ENCODE measurements around the gene SERPINB11.

The SERPINB11 gene

DNA sequence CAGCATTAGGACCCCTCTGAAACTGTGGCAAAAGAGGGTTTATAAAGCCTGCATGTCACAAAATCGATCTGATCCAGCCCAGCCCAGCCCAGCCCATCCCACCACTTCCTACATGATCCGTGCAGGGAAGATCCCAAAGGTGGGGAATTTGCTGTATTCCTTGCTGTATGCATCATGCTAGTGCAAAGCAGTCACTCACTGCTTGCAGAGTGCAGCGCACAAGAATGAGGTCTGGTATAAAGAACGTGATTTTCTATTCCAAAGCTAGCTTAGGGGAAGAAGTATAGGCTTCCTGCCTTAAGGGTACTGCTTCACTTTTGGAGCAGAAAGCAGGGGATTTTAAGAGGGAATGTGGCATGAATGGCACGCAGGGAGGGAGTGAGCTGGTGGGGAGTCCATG is 18.9 kb upstream of the SERPINB11 start:
- H3K27me3 ChIP-seq (ENCODE audit: control insufficient read depth, insufficient read depth, low read length), result no peaks in the 10 kb centered on the region
- no peak overlapping the region for H3K9ac ChIP-seq (ENCODE audit: low read length)
- H3K36me3 ChIP-seq (ENCODE audit: control insufficient read depth, insufficient read depth, low read length), result no peaks in the 10 kb centered on the region
- H3K27ac ChIP-seq (ENCODE audit: low read depth, low read length), result no peak overlapping the region
- H3K4me1 ChIP-seq (ENCODE audit: control insufficient read depth, insufficient read depth, low read length), result peaks cover 12% of the 10 kb centered on the region
- H3K9me3 ChIP-seq (ENCODE audit: control insufficient read depth, insufficient read depth, low read depth, low read length), result peaks cover 7% of the 10 kb centered on the region; the same call in 1 of the 2 replicates
- no peak overlapping the region for H3K4me3 ChIP-seq (ENCODE audit: low read depth, low read length)

DNA sequence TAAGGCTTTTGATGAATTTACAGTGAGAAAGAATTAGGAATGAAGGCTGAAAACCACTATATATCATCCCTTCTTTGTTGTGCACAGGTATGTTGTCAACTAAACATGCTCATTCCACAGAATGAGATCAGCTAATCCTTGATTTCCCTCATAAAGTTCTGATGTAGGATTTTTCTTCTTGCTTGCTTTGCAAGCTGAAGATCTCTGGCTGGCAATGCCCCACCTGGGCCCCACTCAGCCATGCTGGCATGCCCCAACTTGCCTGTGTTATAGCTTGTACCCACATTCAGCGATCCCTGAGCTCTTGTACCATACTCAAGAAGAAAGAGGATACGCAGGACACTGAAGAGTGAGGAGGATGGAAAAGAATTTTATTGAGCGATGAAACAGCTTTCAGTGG is 18.0 kb upstream of the SERPINB11 start:
- Histone ChIP-seq H3K27me3 (ENCODE audit: control insufficient read depth, insufficient read depth, low read length) (no peaks in the 10 kb centered on the region), H3K27ac (ENCODE audit: low read depth, low read length) (no peak overlapping the region), H3K4me1 (ENCODE audit: control insufficient read depth, insufficient read depth, low read length) (peaks cover 12% of the 10 kb centered on the region), H3K4me3 (ENCODE audit: low read depth, low read length) (no peak overlapping the region), H3K36me3 (ENCODE audit: control insufficient read depth, insufficient read depth, low read length) (no peaks in the 10 kb centered on the region), H3K9me3 (ENCODE audit: control insufficient read depth, insufficient read depth, low read depth, low read length) (peaks cover 7% of the 10 kb centered on the region; the same call in 1 of the 2 replicates), H3K9ac (ENCODE audit: low read length) (no peak overlapping the region)

DNA sequence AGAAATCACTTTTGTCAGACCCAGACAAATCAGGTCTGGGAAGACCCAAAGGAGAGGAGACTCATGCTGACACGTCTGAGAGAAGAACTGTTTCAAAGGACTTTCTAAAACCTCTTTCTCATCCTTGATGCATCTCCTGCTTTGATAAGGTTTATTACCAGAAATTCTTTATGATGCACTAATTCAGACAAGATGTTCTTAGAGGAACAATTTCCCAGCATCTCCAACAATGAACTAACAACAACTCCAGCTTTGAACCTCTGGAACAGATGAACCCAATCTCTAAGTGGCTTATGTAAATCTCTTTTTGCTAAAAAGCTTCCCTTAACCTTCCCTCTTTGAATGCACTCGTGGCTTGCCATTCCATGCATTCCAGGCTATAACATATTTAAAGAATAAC is 15.9 kb upstream of the SERPINB11 start:
- no peaks in the 10 kb centered on the region for H3K36me3 ChIP-seq (ENCODE audit: control insufficient read depth, insufficient read depth, low read length)
- H3K4me1 ChIP-seq (ENCODE audit: control insufficient read depth, insufficient read depth, low read length), result peaks cover 12% of the 10 kb centered on the region
- H3K27ac ChIP-seq (ENCODE audit: low read depth, low read length), result no peak overlapping the region
- H3K9ac ChIP-seq (ENCODE audit: low read length), result no peak overlapping the region
- no peaks in the 10 kb centered on the region for H3K27me3 ChIP-seq (ENCODE audit: control insufficient read depth, insufficient read depth, low read length)
- H3K9me3 ChIP-seq (ENCODE audit: control insufficient read depth, insufficient read depth, low read depth, low read length), result peaks cover 7% of the 10 kb centered on the region; the same call in 1 of the 2 replicates
- no peak overlapping the region for H3K4me3 ChIP-seq (ENCODE audit: low read depth, low read length)

DNA sequence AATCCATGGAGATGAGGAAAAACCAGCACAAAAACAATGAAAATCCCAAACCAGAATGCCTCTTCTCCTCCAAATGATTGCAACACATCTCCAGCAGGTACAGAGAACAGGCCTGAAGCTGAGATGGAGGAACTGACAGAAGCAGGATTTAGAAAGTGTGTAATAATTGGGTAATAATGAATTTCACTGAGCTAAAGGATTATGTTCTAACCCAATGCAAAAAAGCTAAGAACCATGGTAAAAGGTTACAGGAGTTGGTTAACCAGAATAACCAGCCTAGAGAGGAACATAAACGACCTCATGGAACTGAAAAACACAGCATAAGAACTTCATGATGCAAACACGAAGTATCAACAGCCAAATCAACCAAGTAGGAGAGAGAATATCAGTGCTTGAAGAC is 13.7 kb upstream of the SERPINB11 start:
- H3K4me3 ChIP-seq (ENCODE audit: low read depth, low read length), result no peak overlapping the region
- H3K27ac ChIP-seq (ENCODE audit: low read depth, low read length), result no peak overlapping the region
- H3K9me3 ChIP-seq (ENCODE audit: control insufficient read depth, insufficient read depth, low read depth, low read length), result peaks cover 7% of the 10 kb centered on the region; the same call in 1 of the 2 replicates
- H3K9ac ChIP-seq (ENCODE audit: low read length), result no peak overlapping the region
- no peaks in the 10 kb centered on the region for H3K27me3 ChIP-seq (ENCODE audit: control insufficient read depth, insufficient read depth, low read length)
- H3K36me3 ChIP-seq (ENCODE audit: control insufficient read depth, insufficient read depth, low read length), result no peaks in the 10 kb centered on the region
- H3K4me1 ChIP-seq (ENCODE audit: control insufficient read depth, insufficient read depth, low read length), result peaks cover 2% of the 10 kb centered on the region

DNA sequence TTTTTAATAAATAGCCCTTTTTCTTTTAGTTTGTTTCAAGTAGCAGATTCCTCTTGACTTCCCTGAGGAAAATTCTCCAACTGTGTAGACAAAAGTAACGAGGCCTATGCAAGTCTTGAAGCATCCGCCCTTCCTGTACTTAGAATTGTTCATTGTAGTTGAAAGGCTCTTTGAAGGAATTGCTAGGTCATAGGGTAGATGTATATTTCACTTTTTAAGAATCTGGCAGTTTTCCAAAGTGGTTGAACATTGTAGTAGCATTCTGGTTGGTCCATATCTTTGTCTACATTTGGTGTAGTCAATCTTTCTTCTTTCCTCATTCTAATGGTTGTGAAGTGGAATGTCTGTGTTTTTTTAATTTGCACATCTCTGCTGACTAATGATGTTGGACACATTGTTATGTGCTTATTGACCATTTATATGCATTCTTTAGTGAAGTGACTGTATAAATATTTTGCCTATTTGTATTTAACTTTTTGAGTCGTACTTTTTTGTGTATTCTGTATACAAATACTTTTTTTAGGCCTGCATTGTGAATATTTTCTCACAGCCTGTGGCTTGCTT is 5.6 kb upstream of the SERPINB11 start:
- Histone ChIP-seq H3K27ac (ENCODE audit: low read depth, low read length) (no peak overlapping the region), H3K9me3 (ENCODE audit: control insufficient read depth, insufficient read depth, low read depth, low read length) (no peaks in the 10 kb centered on the region), H3K9ac (ENCODE audit: low read length) (no peak overlapping the region), H3K4me1 (ENCODE audit: control insufficient read depth, insufficient read depth, low read length) (no peaks in the 10 kb centered on the region), H3K4me3 (ENCODE audit: low read depth, low read length) (no peak overlapping the region), H3K27me3 (ENCODE audit: control insufficient read depth, insufficient read depth, low read length) (no peaks in the 10 kb centered on the region), H3K36me3 (ENCODE audit: control insufficient read depth, insufficient read depth, low read length) (no peaks in the 10 kb centered on the region)

DNA sequence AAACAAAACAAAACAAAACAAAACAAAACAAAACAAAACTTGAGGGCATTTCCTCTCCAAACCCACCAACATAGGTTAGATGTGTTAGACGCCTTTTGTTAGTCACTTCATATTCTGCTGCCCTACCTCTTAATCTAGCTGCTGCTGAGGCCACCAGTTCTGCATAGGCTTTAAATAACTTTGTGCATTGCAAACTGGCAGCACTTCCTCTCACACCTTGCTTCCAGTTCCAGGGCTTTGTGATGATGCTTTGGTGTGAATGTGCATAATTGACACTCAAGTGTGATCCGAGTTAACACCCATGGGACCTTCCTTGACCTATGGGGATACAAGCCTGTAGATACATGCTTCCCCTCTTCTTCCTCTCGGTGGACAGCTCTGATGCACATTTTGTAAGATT is 2.3 kb upstream of the SERPINB11 start:
- no peaks in the 10 kb centered on the region for H3K9me3 ChIP-seq (ENCODE audit: control insufficient read depth, insufficient read depth, low read depth, low read length)
- H3K4me1 ChIP-seq (ENCODE audit: control insufficient read depth, insufficient read depth, low read length), result no peaks in the 10 kb centered on the region
- no peak overlapping the region for H3K9ac ChIP-seq (ENCODE audit: low read length)
- no peaks in the 10 kb centered on the region for H3K27me3 ChIP-seq (ENCODE audit: control insufficient read depth, insufficient read depth, low read length)
- no peak overlapping the region for H3K4me3 ChIP-seq (ENCODE audit: low read depth, low read length)
- H3K36me3 ChIP-seq (ENCODE audit: control insufficient read depth, insufficient read depth, low read length), result no peaks in the 10 kb centered on the region
- no peak overlapping the region for H3K27ac ChIP-seq (ENCODE audit: low read depth, low read length)

DNA sequence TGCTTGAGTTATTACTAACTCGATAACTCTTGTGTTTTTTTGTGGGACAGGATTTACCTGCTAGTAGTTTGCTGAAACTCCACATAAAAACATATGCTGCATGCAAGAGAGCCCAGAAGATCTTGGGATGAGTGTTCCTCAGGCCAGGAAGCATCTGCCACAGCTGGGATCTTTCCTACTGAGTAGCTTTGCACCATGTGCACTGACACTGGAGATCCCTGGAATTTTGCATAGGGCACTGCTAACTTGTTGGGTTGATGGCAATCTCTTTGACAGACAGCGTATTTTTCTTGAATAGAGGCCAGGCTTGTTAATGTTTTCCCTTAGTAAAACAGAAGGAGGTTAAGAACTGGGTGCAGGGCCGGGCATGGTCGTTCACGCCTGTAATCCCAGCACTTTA is 808 bp upstream of the SERPINB11 start:
- no peak overlapping the region for H3K4me3 ChIP-seq (ENCODE audit: low read depth, low read length)
- no peak overlapping the region for H3K27ac ChIP-seq (ENCODE audit: low read depth, low read length)
- no peak overlapping the region for H3K9ac ChIP-seq (ENCODE audit: low read length)
- H3K9me3 ChIP-seq (ENCODE audit: control insufficient read depth, insufficient read depth, low read depth, low read length), result no peaks in the 10 kb centered on the region
- H3K27me3 ChIP-seq (ENCODE audit: control insufficient read depth, insufficient read depth, low read length), result no peaks in the 10 kb centered on the region
- no peaks in the 10 kb centered on the region for H3K4me1 ChIP-seq (ENCODE audit: control insufficient read depth, insufficient read depth, low read length)
- no peaks in the 10 kb centered on the region for H3K36me3 ChIP-seq (ENCODE audit: control insufficient read depth, insufficient read depth, low read length)

DNA sequence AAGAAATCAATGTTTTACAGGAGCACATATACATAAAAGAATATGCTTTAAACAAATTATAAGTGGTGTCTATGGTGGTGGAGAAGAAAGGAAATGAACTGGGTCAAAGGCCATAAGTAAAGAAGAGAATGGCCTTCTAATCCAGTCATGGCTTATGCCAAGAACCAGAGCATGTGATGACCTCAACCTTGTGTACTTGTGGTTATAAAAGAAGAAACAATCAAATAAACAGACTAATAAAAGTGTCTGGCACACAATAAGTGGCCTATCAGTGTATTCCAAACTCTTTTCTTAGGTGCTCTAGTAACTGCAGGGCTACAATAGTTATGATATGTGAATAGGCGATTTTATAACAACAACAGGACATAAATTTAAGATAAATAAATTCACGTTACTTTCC is 2.6 kb downstream of the SERPINB11 start:
- Histone ChIP-seq H3K9ac (ENCODE audit: low read length) (no peak overlapping the region), H3K9me3 (ENCODE audit: control insufficient read depth, insufficient read depth, low read depth, low read length) (no peaks in the 10 kb centered on the region), H3K36me3 (ENCODE audit: control insufficient read depth, insufficient read depth, low read length) (no peaks in the 10 kb centered on the region), H3K4me1 (ENCODE audit: control insufficient read depth, insufficient read depth, low read length) (no peaks in the 10 kb centered on the region), H3K4me3 (ENCODE audit: low read depth, low read length) (no peak overlapping the region), H3K27ac (ENCODE audit: low read depth, low read length) (no peak overlapping the region), H3K27me3 (ENCODE audit: control insufficient read depth, insufficient read depth, low read length) (no peaks in the 10 kb centered on the region)

DNA sequence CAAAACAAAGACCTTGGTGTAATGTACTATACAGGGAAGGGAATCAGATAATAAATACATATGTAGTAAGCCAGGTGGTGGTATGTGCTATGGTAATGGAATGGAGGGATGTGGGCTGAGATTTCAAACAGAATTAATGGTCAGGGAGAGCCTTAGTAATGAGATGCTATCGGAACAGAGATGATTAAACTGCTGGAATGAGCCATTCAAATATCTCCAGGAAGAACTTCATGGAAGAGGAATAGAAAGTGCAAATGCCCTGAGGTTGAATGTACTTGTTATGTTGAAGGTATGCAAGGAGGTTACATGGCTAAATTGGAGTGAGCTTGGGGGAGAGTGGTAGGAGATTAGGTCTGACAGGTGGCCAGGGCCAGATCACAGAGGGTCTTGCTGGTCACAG is 5.1 kb downstream of the SERPINB11 start:
- no peaks in the 10 kb centered on the region for H3K36me3 ChIP-seq (ENCODE audit: control insufficient read depth, insufficient read depth, low read length)
- H3K9ac ChIP-seq (ENCODE audit: low read length), result no peak overlapping the region
- H3K9me3 ChIP-seq (ENCODE audit: control insufficient read depth, insufficient read depth, low read depth, low read length), result peaks cover 11% of the 10 kb centered on the region; the same call in 1 of the 2 replicates
- H3K4me3 ChIP-seq (ENCODE audit: low read depth, low read length), result no peak overlapping the region
- no peaks in the 10 kb centered on the region for H3K27me3 ChIP-seq (ENCODE audit: control insufficient read depth, insufficient read depth, low read length)
- no peaks in the 10 kb centered on the region for H3K4me1 ChIP-seq (ENCODE audit: control insufficient read depth, insufficient read depth, low read length)
- H3K27ac ChIP-seq (ENCODE audit: low read depth, low read length), result no peak overlapping the region

DNA sequence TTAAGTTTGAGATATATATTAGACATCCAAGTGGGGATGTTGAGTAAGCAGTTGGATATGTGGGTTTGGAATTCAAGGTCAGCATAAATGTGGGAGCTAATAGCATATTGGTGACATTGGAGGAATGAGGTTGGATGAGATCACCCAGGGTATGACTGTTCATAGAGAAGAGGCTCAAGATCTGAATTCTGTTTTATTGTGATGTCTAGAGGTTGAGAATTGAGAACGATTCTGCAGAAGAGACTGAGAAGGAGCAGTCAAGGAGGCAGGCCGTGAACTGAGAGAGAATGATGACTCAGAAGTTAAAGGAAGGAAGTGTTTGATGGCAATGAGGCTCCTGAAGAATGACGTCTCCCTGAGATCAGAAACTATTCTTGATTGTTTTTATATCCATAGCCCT is 5.9 kb downstream of the SERPINB11 start:
- no peak overlapping the region for H3K9ac ChIP-seq (ENCODE audit: low read length)
- no peak overlapping the region for H3K4me3 ChIP-seq (ENCODE audit: low read depth, low read length)
- peaks cover 20% of the 10 kb centered on the region for H3K9me3 ChIP-seq (ENCODE audit: control insufficient read depth, insufficient read depth, low read depth, low read length)
- H3K27me3 ChIP-seq (ENCODE audit: control insufficient read depth, insufficient read depth, low read length), result no peaks in the 10 kb centered on the region
- no peak overlapping the region for H3K27ac ChIP-seq (ENCODE audit: low read depth, low read length)
- H3K36me3 ChIP-seq (ENCODE audit: control insufficient read depth, insufficient read depth, low read length), result no peaks in the 10 kb centered on the region
- H3K4me1 ChIP-seq (ENCODE audit: control insufficient read depth, insufficient read depth, low read length), result no peaks in the 10 kb centered on the region

DNA sequence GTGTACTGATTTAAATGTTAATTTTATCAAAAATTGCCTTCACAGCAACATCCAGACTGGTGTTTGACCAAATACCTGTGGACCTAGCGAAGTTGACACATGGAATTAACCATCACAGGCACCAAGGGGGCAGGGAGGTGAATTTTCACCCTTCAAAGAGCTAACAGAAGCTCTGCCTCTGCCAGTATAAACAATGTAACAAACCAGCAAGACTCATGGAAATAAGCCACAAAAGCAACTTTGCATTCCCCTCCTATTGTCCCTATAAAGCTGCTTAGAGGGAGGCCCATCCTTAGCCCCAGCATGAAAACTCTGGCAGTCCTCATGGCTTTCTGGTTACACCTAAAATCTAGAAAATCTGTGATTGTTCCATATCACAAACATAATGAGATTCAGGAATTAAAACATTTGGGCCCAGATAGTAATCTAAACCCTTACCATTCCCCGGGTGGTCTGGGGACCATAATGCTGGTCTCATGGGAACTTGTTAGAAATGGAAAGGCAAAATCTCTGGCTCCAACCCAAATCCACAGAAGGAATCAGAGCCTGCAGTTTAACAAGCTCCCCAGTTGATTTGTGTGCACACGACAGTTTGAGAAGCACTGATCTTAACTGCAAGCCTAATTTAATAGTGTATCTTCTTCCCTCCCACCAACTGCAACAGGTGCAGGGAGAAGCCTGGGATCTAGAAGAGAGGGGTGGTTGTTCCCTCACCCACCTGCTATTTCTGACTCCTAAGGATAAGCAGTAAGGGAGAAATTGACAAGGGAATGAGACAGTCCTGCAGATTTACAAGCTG is 23.1 kb downstream of the SERPINB11 start:
- no peaks in the 10 kb centered on the region for H3K36me3 ChIP-seq (ENCODE audit: control insufficient read depth, insufficient read depth, low read length)

More for the DNA sequence above, 23.1 kb downstream of the SERPINB11 start:
- no peak overlapping the region for H3K9ac ChIP-seq (ENCODE audit: low read length)
- H3K4me1 ChIP-seq (ENCODE audit: control insufficient read depth, insufficient read depth, low read length), result no peaks in the 10 kb centered on the region; the same call in 1 of the 2 replicates
- H3K4me3 ChIP-seq (ENCODE audit: low read depth, low read length), result no peak overlapping the region
- no peaks in the 10 kb centered on the region for H3K27me3 ChIP-seq (ENCODE audit: control insufficient read depth, insufficient read depth, low read length)
- no peak overlapping the region for H3K27ac ChIP-seq (ENCODE audit: low read depth, low read length)
- H3K9me3 ChIP-seq (ENCODE audit: control insufficient read depth, insufficient read depth, low read depth, low read length), result no peaks in the 10 kb centered on the region

Measured in HUES6 (cell line).